A673 (cell line): ENCODE data around the gene XDH.

ENCODE experiments used
- EZH2 ChIP-seq: fragments of 200-600 bp; sonication (generic); IDR thresholded peaks from 2 replicates; pipeline ENCODE4 v1.6.1; 2017; ENCODE audit warnings: borderline replicate concordance, low read depth, mild to moderate bottlenecking, mixed read lengths, antibody characterized with exemption, low read length; ENCODE audit not compliant: poor library complexity, severe bottlenecking
- TF ChIP-seq, protein P1 (sequence below): fragments of 300-800, 200-600 bp; sonication (generic); conservative IDR thresholded peaks from 2 replicates; pipeline ENCODE4 v1.5.1; 2017; ENCODE audit warnings: low read depth, mild to moderate bottlenecking, antibody characterized with exemption, low read length, moderate library complexity, mixed read lengths

DNA sequence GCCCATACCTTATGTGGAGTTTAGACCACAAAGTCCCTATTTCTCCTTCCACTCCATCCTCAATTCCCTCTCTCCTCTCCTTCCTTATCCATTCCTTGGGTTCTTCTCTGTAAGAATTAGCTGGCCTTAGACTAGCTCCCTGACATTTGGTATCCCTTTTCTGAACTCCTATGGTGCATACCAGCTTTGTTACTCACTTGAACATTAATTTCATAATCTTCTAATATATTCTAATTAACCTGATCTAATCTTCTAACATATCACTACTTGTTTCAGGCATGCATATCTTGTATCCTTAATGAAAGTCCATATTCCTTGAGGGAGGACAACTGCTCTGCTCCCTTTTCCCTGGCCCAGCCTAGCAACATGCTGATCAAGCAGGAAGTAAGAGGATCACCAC is 114.2 kb downstream of the XDH start:
- TF ChIP-seq, protein P1, sequence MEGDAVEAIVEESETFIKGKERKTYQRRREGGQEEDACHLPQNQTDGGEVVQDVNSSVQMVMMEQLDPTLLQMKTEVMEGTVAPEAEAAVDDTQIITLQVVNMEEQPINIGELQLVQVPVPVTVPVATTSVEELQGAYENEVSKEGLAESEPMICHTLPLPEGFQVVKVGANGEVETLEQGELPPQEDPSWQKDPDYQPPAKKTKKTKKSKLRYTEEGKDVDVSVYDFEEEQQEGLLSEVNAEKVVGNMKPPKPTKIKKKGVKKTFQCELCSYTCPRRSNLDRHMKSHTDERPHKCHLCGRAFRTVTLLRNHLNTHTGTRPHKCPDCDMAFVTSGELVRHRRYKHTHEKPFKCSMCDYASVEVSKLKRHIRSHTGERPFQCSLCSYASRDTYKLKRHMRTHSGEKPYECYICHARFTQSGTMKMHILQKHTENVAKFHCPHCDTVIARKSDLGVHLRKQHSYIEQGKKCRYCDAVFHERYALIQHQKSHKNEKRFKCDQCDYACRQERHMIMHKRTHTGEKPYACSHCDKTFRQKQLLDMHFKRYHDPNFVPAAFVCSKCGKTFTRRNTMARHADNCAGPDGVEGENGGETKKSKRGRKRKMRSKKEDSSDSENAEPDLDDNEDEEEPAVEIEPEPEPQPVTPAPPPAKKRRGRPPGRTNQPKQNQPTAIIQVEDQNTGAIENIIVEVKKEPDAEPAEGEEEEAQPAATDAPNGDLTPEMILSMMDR: no peak
- no peak for TF ChIP-seq EZH2
